ENCODE data around the gene AKT1S1.

AKT1S1 gene

DNA sequence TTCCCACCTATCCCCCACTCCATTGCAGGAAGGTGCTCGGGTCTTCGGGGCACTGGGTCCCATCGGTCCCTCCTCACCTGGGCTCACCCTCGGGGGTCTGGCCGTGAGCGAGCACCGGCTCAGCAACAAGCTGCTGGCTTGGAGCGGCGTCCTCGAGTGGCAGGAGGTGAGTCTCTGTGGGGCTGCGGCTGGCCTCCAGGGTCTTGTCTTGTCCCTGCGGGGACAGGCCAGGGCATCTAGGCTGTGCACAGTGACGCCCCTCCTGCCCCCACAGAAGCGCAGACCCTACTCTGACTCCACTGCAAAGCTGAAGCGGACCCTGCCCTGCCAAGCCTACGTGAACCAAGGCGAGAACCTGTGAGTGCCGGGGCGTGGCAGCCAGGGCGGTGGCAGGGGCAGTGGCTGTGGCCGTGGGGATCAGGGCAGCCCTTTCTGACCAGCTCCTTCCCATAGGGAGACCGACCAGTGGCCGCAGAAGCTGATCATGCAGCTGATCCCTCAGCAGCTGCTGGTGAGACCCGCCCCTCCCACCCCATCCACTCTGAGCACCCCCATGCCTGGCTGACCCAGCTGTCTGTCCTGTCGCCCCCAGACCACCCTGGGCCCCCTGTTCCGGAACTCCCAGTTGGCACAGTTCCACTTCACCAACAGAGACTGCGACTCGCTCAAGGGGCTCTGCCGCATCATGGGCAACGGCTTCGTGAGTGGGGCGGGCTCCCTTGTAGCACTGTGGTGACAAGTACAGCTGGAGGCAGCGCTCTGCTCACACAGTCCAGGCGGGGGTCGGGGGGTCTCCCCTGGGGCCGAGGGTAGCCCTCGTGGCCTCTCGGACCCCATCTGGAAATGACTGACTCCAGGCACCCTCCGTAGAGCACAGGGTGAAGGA lies 22.5 kb downstream of the AKT1S1 start:
- no peak for DNase-seq (ENCODE audit: low read depth in 2 of 2)

DNA sequence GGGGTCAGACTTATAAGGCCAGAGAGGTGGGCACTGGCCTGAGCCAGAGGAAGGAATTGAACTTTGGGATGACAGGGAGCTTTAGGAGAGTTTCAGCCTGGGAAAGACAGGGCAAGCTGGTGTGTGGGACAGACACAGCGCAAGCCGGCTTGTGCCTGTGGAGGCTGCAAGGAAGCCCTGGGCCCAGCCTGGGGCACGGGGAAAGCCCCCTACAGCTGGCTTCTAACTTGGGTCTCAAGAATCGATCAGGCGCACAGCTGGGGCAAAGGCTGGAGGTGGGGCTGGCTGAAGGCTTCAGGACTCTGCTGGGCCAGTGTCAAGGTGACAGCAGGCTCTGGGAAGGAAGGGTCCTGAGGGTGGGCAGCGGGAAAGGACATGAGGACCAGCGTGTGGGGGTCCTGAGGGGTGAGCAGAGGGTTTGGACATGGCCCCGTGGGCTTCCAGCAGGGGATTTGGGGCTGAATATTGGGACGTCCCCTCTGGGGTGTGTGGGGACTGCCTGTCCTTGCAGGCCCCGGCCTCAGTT lies 23.2 kb downstream of the AKT1S1 start:
- no peak for DNase-seq (ENCODE audit: low read depth in 2 of 2)

DNA sequence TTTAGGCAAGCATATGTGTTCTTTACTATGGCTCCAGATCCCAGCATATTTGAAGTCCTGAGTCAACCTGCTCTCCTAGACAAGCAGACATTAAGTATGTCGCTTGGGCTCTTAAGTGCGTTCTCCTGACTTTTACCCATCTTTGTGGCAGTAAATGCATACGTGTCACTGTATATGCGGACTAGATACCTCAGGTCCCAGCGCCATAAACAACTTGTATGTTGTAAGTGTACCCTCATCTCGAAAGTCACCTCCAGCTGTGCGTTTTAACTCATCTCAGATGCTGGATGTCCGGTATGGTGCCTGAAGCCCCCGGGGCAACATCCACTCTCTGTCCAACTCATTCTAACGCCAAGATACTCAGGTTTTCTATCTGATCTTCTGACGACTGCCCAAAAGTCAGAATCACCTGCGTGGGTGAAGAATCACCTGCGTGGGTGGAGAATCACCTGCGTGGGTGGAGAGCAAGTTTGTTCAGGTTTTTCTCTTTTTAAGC lies 24.5 kb downstream of the AKT1S1 start:
- no peak for DNase-seq (ENCODE audit: low read depth in 2 of 2)

DNA sequence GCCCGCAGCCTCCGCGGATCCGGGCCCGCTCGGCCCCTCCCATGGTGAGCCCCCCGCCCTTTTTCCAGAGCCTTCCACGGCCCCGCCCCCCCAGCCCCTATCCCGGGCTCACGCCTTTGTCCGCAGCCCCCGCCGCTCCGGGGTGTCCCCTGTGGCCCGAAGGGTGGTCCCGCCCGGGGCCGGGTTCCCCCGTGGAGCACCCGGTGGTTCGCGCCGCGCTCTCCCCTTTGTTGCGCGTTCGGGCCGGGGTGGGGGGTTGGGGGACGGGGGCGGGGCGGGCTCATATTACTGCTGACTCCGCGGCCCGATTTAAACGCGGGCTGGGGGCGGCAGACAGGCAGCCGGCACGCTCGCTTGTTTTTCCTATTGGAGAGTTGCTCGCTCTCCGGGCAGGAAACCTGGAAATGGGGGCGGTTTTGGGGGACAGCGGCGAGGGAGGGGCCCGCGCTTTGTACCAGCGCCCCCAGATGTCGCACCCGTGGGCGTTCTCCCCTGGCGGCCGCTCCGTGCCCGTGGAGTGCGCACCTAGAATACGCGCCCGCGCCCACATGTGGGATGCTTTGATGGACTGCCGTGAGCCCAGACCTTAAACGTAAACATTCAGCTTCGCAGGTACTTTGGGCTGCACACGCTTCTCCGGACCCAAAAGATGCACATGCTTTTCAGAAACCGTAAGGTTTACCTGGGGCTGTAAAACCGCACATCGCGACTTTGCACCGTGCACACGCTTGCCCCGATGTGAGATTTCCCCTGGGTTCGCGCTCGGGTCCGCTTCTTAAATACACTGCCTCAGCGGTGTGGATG lies 25.5 kb downstream of the AKT1S1 start:
- no peak for DNase-seq (ENCODE audit: low read depth in 2 of 2)

DNA sequence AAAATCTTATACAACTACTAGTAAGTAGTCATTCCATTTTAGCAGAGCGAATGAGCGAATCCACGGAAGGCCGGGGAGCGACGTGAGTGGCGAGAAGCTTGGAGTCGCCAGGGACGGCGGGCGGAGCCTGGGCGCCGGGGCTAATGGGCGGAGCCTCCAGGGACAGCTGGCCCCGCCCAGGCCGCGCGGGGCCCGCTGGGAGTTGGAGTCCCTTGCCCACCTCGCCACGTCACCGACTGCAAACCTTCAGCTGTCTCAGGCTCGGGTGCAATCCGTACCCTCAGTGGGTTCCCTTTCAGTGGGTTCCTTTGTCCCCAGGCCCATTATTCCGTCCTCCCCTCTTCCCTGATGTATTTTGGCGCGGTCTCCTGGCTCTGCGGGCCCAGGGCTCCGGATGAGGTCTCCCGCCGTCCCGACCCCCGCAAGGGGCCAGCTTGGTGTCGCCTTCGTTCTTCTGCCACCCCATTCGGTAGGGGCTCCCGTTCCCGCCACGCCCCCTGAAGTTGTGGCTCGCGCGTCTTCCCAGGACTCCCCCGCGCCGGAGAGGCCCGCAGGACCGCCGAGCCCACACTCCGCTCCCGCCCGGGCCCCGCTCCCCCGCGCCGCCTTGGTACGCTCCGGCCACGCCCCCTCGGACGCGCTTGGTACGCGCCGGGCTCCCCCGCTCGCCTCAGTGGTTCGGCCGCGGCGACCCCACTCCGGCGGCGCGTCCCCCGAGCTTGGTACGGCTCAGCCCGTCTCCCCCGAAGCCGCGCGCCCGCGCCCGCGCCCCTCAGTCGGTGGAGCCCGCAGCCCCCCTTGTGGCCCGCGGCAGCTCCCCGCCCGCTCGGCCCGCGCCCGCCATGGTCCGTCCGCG lies 26.4 kb downstream of the AKT1S1 start, which contains the start of gene PTOV1:
TSS of gene PTOV1 (plus strand) at position 673 of the 856 bp plus-strand sequence.
- DNase-seq (ENCODE audit: low read depth in 2 of 2): peak; percentile 84

DNA sequence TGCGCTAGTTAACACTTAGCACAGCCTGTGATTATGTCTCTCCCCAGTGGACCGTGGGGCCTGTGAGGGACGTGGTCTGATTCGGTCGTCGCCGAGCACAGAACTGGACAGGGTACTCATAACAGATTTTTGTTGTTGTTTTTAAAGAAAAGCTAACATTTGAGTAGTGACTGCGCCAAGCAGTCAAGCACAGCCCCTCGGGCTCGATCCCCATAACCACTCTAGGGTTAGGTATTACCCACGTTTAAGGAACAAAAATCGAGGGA lies 27.0 kb downstream of the AKT1S1 start:
- no peak for DNase-seq (ENCODE audit: low read depth in 2 of 2)

DNA sequence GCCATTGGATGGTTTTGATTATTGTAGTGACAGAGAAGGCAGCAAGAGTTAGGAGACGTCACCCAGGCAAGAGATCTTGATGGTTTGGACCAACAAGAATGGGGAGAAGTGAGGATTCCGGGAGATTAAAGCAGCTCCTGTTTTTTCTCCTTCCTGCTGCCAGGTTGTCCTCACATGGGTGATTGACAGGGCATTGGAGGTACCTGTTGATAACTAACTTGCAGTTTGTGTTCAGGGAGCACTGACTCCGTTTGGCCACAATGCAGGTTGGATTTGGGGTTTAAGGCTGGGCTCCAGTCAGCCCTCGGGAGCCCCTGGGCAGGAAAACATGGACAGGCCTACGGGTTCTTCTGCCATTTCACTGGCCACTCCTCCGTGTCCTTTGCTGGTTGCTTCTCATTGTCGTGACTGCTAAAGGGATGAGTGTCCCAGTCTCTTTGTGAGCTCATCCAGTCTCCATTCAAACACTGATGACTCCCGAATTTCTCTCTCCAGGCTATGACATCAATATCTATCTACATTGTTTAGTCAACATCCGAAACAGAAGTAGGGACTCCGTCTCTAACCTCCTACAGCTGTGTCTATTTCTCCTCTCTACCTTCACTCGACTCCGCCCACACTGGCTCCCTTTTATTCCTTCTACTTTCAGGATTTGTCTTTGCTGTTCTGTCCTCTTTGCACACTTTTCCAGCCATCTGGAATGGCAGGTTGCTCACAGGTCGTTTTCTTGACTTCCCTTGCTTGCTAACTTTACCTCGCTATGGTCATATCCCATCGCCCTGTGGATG lies 27.5 kb downstream of the AKT1S1 start:
- no peak for DNase-seq (ENCODE audit: low read depth in 2 of 2)

DNA sequence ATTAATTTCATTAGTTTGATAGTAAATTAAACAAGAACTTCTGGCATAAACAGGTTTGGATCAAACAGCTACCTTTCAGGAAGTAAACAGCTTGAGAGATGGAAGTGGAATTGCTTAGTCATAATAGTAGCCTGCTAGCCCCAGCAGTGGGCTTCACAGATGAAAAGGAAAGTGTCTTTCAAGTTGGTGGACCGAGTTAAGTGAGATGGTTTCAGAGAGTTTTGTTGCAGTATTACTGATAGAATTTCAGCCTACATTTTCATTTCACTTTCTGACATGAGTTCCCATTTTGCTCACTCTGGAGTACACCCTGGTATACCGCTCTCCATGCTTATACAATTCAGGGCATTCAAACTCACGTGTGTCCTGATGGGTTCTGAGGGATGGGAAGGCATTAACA lies 28.2 kb downstream of the AKT1S1 start:
- DNase-seq (ENCODE audit: low read depth in 2 of 2): no peak

DNA sequence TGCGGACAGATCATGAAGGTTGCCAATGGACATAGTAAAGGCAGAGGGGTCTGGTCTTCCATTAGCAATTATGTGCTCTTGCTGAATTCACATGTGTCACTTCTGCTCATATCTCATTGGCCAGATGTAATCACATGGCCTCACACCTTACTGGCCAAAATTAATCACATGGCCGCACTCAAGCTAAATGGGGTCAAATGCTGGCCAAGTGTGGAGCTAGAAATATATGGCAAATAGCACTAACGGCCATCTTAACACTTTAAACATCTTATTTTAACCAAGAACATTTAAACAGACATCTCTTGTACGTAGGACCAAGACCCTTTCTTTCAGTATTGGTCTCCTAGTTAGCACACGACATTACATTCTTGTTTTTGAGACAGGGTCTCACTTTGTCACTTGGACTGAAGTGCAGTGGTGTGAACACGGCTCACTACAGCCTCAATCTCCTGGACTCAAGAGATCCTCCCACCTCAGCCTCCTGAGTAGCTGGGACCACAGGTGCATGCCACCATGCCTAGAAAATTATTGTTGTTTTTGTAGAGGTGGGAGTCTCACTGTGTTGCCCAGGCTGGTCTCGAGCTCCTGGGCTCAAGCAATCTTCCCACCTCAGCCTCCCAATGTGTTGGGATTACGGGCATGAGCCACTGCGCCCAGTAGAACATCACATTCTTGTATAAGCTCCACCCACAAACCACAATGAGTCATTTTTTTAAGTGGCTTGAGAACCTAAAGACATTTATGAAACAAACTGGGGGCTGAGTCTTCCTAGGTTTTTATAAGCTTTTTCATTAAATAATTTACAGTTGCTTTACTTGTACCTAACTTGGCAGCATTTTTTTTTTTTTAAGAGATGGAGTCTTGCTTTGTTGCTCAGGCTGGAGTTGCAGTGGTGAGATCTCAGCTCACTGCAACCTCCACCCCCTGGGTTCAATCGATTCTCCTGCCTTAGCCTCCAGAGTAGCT lies 29.1 kb downstream of the AKT1S1 start:
- peak; percentile 49 to 51 for DNase-seq (ENCODE audit: low read depth in 2 of 2)

DNA sequence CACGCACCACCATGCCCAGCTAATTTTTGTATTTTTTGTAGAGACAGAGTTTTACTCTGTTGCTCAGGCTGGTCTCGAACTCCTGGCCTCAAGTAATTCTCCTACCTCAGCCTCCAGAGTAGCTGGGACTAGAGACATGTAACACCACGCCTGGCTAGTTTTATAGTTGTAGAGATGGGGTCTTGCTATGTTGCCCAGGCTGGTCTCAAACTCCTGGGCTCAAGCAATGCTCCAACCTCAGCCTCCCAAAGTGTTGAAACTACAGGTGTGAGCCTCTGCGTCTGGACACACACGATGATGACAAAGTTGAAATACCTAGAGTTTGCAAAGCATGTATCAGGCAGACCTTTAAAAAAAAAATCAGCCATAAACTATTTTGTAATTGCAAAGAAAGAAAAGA lies 30.7 kb downstream of the AKT1S1 start:
- no peak for DNase-seq (ENCODE audit: low read depth in 2 of 2)

DNA sequence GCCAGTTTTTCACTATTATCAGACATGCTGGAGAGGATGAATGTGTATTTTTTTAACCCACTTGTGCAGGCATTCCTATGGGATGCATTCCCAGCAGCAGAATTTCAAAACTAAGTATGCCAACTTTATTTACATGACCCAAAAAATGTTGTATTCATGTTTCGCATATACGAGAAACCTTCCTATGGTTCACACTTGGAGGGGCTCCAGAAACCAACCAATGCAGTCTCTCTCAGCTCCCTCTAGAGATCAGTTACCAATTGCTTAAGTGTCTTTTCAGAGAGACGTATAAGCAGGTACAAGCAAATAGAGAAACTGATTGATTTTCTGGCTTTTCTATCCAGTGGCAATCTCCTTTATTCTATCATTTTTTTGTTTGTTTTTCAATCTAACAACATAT lies 31.7 kb downstream of the AKT1S1 start:
- no peak for DNase-seq (ENCODE audit: low read depth in 2 of 2)

DNA sequence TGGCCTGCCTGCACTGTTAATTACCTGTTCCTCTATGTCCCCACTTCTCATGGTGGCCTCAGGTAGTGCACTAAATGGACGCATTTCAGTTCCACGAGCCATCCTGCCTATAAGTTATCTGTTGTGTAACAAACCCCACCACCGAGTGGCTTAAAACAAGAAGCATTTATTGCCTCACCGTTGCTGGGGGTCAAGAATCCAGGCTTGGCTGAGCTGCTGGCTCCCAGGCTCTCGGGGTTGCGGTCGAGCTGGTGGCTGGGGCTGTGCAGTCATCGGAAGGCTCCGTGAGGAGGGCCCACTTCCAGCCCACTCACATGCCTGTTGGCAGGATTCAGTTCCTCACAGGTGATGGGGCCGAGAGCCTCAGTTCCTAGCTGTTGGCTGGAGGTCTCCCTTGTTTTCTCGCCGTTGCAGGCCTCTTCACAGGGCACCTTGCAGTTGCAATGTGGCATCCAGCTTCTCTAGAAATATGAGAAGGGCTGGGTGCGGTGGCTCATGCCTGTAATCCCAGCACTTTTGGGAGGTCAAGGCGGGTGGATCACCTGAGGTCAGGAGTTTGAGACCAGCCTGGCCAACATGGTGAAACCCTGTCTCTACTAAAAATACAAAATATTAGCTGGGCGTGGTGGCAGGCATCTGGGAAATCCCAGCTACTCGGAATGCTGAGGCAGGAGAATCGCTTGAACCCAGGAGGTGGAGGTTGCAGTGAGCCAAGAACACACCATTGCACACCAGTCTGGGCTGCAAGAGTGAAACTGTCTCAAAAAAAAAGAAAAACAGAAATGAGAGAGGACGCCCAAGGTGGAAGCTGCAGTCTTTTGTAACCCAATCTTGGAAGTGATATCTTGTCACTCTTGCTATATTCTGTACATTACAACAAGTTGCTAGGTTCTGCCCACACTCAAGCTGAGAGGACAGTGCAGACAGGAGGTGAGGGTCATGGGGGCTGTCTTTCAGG lies 32.7 kb downstream of the AKT1S1 start:
- no peak for DNase-seq (ENCODE audit: low read depth in 2 of 2)

DNA sequence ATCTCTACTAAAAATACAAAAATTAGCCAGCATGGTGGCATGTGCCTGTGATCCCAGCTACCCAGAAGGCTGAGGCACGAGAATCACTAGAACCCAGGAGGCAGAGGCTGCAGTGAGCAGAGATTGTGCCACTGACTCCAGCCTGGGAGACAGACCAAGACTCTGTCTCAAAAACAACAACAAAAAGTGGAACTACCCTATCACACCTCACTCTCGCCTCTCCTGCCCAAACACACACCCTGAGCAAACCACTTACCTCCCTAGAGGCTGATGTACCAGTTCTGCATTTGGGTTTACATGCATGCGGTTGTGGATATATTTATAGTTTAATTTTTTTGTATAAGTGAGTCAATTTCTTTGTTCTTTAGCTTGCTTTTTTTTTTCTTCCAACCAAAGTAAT lies 33.9 kb downstream of the AKT1S1 start:
- no peak for DNase-seq (ENCODE audit: low read depth in 2 of 2)

DNA sequence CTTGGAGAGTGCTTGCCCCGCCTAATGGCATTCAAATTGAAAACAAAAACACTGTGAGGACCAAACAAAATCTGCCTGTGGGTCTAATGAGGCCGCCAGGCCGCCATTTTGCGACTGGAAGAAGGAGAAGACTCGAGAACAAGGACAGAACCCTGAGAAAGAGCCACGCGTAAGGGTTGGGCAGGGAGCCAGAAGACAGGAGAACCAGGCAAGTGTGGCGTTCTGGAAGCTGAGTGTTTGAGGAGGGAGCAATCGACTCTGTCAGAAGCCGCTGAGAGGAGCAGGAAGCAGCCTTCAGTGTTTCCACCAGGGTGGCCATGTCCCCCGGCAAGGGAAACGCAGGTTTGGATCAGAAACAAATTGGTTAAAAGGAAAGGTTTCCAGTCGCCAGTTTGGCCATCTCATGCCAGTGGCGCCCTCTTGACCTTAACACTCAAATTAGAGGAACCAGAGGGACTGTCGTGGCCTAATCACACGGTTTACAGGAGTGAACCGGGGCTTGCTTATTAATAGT lies 36.4 kb downstream of the AKT1S1 start:
- no peak for DNase-seq (ENCODE audit: low read depth in 2 of 2)

DNA sequence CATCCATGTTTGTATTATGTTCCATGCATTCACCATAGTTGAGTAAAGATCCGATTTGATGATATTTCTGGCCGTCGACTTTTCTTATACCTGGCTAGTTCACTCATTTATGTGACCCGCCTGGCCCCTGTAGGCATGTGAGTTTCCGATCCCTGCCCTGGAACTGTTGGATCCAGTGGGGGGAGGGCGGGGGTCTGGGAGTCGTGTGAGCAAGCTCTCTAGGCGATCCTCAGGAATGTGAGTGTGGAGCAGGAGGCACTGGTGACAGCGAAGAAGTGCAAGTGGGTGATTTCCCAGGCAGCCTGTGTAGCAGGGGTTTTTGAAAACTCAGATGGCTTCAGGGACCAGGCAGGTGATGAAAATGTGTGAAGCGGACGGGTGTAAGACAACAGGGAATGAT lies 36.8 kb downstream of the AKT1S1 start:
- DNase-seq (ENCODE audit: low read depth in 2 of 2): no peak

DNA sequence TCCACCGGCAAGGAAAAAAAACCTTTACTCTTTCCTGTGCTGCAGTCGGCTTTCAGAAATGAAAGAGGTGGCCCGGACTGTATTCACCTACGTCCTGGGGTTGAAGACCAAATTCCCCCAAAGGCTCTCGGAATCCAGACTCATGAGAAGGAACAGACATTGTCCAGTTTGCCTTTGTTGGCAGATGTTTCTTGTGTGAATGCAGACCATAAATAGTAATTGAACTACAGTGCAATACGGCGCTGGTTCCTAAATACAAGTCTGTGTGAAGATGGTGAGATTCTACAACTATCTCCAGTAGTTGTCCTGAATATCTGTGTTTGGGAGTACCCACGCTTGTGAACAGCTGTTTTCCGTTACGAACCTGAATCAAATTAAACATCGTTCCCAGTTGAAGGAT lies 37.4 kb downstream of the AKT1S1 start:
- no peak for DNase-seq (ENCODE audit: low read depth in 2 of 2)

DNA sequence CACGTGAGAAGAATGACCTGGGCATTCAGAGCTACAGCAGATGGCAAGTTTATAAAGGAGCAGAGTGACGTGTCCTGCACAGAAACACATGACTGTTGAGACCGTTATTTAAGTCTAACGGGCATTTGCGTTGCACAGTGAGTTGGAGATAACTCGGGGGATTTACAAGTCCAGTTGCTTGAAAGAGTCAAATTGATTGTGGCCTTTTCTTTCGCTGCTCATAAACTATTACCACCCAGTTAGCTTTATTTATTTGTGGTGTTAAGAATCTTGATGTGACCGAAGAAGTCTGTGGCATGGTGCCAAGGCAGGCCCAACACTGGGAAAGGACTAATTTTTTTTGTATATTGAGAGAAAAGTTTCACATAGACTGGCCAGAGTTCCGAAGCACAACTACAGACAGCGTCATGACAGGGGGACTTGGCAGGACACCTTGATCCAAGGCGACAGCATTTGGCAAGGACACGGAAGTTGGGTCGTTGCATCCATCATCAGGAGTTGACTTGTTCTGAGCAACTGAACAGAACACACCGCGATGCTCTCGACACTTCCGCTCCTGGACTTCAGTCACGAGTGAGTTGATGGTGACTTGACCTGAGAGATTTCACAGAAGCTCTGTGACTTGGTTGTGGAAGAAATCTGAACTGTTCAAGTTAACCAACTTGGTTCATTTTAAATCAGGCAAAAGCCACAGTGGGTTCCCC lies 38.1 kb downstream of the AKT1S1 start:
- no peak for DNase-seq (ENCODE audit: low read depth in 2 of 2)

DNA sequence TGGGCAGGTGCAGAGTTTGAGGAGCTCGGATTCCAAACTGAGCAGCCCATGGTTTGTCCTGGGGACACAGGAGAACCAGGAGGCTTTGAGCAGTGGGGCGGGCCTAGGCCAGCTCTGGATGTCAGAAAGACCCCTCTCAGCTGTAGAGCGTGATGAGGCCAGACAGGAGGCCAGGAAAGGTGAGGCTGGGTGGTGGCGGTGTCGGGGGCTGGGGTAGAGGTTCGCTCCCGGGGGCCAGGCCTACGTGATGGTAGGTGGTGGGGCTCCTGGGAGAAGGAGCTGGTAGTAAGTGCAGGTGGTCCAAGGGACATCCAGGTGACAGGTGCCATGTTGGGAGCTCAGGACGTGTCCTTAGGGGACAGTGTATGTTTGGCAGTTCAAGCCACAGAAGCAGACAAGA lies 39.7 kb downstream of the AKT1S1 start:
- DNase-seq (ENCODE audit: low read depth in 2 of 2): no peak

All from fibroblast of skin of left quadriceps (primary cell).